ENCODE measurements around the gene RFPL4AL1. TPM values are rescaled to one million over a fixed set of nuclear protein-coding genes. Genes with fewer than 3 reads are reported as not detected.
A peak's percentile ranks its signal among the peaks of the same experiment; 100 is the strongest.
"Not testable (repeated sequence)": the region's sequence is repeated elsewhere in the genome, so short reads cannot be mapped to it uniquely, and the experiment has no call there.

RFPL4AL1 gene
- total RNA-seq (2014; rRNA removed) (not detected in 2 replicates), Bru-seq, nascent RNA (not detected), BruChase-seq, experiment 1, labeled RNA remaining after a 6-hour chase (percentile 8 among the genes with signal in this experiment), BruChase-seq, experiment 2, labeled RNA remaining after a 2-hour chase (not detected)
- long read RNA-seq = 0 reads

DNA sequence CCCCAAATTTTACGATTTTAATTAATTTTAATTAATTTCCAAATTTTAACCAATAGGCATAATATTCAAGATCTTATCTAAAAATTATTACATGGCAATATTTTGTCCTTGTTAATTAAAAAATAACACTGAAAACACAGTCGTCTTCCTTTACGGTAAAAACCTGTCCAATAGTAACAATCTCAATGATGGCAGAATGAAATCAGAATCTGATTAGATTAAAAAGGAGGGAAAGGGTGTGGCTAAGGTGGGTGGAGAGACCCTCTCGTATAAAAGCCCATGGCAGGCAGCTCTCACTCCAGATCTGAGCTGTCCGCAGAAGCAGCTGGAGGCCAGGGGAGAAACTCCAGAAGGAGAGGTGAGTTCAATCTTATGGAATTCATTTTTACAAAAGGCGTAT lies at the start of gene RFPL4AL1:
Gene RFPL4AL1 (plus strand): TSS at position 301 of the 400 bp plus-strand sequence. CDS start 2,687 bp downstream, outside the sequence.
- H2AFZ ChIP-seq (ENCODE audit: low read length); H3K36me3 ChIP-seq (ENCODE audit: low read depth, low read length); H3K9me3 ChIP-seq (ENCODE audit: low read length); CTCF ChIA-PET; ATAC-seq; H3F3A ChIP-seq (ENCODE audit: low read length, unreplicated experiment); H3K9me2 ChIP-seq (replicated peaks; ENCODE audit: low read length); H3K9ac ChIP-seq (ENCODE audit: low read length); POLR2A ChIA-PET (ENCODE audit: unreplicated experiment); H3K79me2 ChIP-seq (ENCODE audit: low read length); H4K20me1 ChIP-seq (ENCODE audit: low read length); H3K4me1 ChIP-seq (ENCODE audit: insufficient read depth, low read length); H3K4me3 ChIP-seq (ENCODE audit: low read length); DNase-seq; BruUV-seq (replicated peaks); H3K4me2 ChIP-seq (ENCODE audit: low read length); intact Hi-C loops (cut with micrococcal nuclease); H3K27ac ChIP-seq (ENCODE audit: low read length): not testable (repeated sequence)
- H3K27me3 ChIP-seq (ENCODE audit: low read length) = peaks cover 66% of the 10 kb centered on the region

DNA sequence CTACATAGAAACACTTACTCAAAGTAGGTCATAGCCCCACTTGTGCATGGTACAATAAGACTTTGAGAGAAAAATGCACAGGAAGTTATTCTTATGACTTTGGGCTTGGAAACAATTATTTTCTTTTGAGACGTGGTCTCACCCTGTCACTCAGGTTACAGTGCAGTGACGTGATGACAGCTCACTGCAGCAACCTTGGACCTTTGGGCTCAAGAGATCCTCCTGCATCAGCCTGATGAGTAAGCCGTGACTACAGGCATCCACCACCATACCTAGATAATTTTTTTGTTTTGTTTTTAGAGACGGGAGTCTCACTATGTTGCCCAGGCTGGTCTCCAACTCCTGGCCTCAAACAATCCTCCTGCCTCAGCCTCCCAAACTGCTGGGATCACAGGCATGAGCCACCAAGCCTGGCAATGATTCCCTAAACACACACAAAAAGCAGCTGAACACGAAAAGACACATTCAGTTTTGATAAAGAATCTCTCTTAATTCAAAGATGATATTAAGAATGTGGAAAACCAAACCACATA lies 48.6 kb upstream of the RFPL4AL1 start:
- POLR2A ChIA-PET (ENCODE audit: unreplicated experiment) = no interaction called here
- CTCF ChIA-PET = interaction anchor here (0.6 kb wide), 1 partner anchor 1740 kb away, joined by 7 read pairs; no protein-coding TSS in a partner anchor

DNA sequence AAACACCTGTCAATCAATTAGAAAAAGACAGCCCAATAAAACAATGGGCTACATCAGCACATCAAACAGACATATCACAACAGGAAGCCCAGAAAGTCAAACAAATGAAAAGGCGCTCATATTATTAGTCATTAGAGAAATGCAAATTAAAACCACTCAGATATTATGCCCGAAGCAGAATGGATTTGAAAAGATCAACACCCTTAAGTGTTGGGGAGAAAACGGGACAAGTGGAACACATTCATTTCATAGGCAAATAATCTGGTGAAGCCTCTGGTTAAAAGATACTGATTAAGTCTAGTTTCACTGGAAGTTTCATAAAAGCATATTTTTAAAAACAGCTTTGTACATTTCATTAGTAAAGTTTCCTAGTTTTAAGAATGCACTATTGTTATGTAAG lies 48.1 kb upstream of the RFPL4AL1 start:
- Histone ChIP-seq H3K36me3 (ENCODE audit: low read depth, low read length) (no peaks in the 10 kb centered on the region), H3K4me2 (ENCODE audit: low read length) (no peak overlapping the region), H4K20me1 (ENCODE audit: low read length) (no peaks in the 10 kb centered on the region), H3K4me1 (ENCODE audit: insufficient read depth, low read length) (no peaks in the 10 kb centered on the region), H3K9ac (ENCODE audit: low read length) (no peak overlapping the region), H3K9me3 (ENCODE audit: low read length) (0 out of 2 replicates have a peak, but pooled peaks cover 7% of the 10 kb centered on the region), H3F3A (ENCODE audit: low read length, unreplicated experiment) (no peaks in the 10 kb centered on the region), H3K27me3 (ENCODE audit: low read length) (peaks cover 59% of the 10 kb centered on the region), H3K4me3 (ENCODE audit: low read length) (no peak overlapping the region), H3K27ac (ENCODE audit: low read length) (no peak overlapping the region), H3K79me2 (ENCODE audit: low read length) (no peaks in the 10 kb centered on the region), H2AFZ (ENCODE audit: low read length) (no peak overlapping the region), H3K9me2 (replicated peaks; ENCODE audit: low read length) (no peaks in the 10 kb centered on the region)
- no TSS peak for BruUV-seq (replicated peaks)
- ATAC-seq (no peak), DNase-seq (no peak)
- intact Hi-C loops (cut with micrococcal nuclease) = no loop called here
- CTCF ChIA-PET = no interaction called here
- TF ChIP-seq, protein P1, sequence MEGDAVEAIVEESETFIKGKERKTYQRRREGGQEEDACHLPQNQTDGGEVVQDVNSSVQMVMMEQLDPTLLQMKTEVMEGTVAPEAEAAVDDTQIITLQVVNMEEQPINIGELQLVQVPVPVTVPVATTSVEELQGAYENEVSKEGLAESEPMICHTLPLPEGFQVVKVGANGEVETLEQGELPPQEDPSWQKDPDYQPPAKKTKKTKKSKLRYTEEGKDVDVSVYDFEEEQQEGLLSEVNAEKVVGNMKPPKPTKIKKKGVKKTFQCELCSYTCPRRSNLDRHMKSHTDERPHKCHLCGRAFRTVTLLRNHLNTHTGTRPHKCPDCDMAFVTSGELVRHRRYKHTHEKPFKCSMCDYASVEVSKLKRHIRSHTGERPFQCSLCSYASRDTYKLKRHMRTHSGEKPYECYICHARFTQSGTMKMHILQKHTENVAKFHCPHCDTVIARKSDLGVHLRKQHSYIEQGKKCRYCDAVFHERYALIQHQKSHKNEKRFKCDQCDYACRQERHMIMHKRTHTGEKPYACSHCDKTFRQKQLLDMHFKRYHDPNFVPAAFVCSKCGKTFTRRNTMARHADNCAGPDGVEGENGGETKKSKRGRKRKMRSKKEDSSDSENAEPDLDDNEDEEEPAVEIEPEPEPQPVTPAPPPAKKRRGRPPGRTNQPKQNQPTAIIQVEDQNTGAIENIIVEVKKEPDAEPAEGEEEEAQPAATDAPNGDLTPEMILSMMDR (conservative IDR thresholded peaks at IDR 0.05; ENCODE audit: low read depth, low read length) = no peak
- no peak for TF ChIP-seq EZH2 (IDR thresholded peaks at IDR 0.05; ENCODE audit: low read length, unreplicated experiment)
- no peak for TF ChIP-seq EZH2phosphoT487 (IDR thresholded peaks at IDR 0.05; ENCODE audit: borderline replicate concordance, low read length)
- POLR2A ChIA-PET (ENCODE audit: unreplicated experiment) = no interaction called here

More for the DNA sequence above, 48.6 kb upstream of the RFPL4AL1 start:
- Histone ChIP-seq H3K4me1 (ENCODE audit: insufficient read depth, low read length) (no peaks in the 10 kb centered on the region), H3K9me3 (ENCODE audit: low read length) (0 out of 2 replicates have a peak, but pooled peaks cover 7% of the 10 kb centered on the region), H2AFZ (ENCODE audit: low read length) (no peak overlapping the region), H4K20me1 (ENCODE audit: low read length) (no peaks in the 10 kb centered on the region), H3K4me3 (ENCODE audit: low read length) (no peak overlapping the region), H3K79me2 (ENCODE audit: low read length) (no peaks in the 10 kb centered on the region), H3K27me3 (ENCODE audit: low read length) (peaks cover 62% of the 10 kb centered on the region), H3F3A (ENCODE audit: low read length, unreplicated experiment) (no peaks in the 10 kb centered on the region), H3K9ac (ENCODE audit: low read length) (no peak overlapping the region), H3K27ac (ENCODE audit: low read length) (no peak overlapping the region), H3K36me3 (ENCODE audit: low read depth, low read length) (no peaks in the 10 kb centered on the region), H3K9me2 (replicated peaks; ENCODE audit: low read length) (no peaks in the 10 kb centered on the region), H3K4me2 (ENCODE audit: low read length) (no peak overlapping the region)
- BruUV-seq (replicated peaks) = no TSS peak
- TF ChIP-seq EZH2phosphoT487 (IDR thresholded peaks at IDR 0.05; ENCODE audit: borderline replicate concordance, low read length) (no peak), EZH2 (IDR thresholded peaks at IDR 0.05; ENCODE audit: low read length, unreplicated experiment) (no peak)
- TF ChIP-seq, protein P1 (conservative IDR thresholded peaks at IDR 0.05; ENCODE audit: low read depth, low read length) = no peak
- DNase-seq (no peak), ATAC-seq (no peak)
- intact Hi-C loops (cut with micrococcal nuclease) = no loop called here

All from PC-3 (cell line).